HS-27A (cell line): ENCODE results near the gene PAPSS2.

Source experiments
- DNase-seq: peaks from one replicate; pipeline ENCODE4 v3.0.0-alpha.2; 2012; ENCODE audit warnings: low read depth, missing footprints

Gene PAPSS2

GRCh38 chr10:87671139-87671815 is 11.6 kb downstream of the PAPSS2 start:
- DNase-seq: no peak

GRCh38 chr10:87672551-87672950 is 12.9 kb downstream of the PAPSS2 start:
- DNase-seq: no peak

GRCh38 chr10:87674943-87675342 is 15.3 kb downstream of the PAPSS2 start:
- no peak for DNase-seq

- DNase-seq: no peak
These were observed 16.0 kb downstream of the PAPSS2 start for GRCh38 chr10:87675396-87676376.

DNA sequence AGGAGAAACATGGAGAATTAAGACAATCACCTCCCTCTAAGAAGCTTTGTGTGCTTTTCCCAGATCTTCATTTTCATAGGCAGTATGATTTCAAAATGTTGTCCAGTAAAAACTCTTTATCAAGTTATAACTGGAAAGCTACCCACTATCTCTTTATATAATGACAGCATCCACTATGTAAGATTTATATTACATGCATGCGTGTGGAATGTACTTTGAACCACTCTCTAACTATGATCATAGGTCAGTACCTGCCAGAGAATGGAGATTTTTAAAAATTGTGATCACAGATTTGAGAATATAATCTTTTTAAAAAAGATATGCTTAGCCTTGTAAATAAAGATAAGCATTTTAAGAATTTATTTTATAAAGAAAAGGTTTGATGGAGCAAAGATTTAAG is 17.9 kb downstream of the PAPSS2 start:
- DNase-seq: no peak

DNA sequence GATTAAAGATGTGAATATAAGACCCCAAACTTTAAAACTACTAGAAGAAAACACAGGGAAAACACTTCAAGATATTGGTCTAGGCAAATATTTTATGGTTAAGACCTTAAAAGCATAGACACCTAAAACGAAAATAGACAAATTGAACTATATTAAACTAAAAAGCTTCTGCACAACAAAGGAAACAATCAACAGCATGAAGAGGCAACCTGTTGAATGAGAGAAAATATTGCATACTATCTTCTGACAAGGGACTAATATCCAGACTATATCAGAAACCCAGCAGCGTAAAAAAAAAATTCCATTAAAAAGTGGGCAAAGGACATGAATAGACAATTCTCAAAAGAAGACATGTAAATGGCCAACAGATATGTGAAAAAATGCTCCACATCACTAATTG is 18.6 kb downstream of the PAPSS2 start:
- DNase-seq: no peak

- DNase-seq: no peak
These were observed 23.7 kb downstream of the PAPSS2 start for GRCh38 chr10:87683356-87683755.

- no peak for DNase-seq
These were observed 24.4 kb downstream of the PAPSS2 start for GRCh38 chr10:87684001-87684638.

- DNase-seq: no peak
These were observed 26.3 kb downstream of the PAPSS2 start for GRCh38 chr10:87685832-87686574.

DNA sequence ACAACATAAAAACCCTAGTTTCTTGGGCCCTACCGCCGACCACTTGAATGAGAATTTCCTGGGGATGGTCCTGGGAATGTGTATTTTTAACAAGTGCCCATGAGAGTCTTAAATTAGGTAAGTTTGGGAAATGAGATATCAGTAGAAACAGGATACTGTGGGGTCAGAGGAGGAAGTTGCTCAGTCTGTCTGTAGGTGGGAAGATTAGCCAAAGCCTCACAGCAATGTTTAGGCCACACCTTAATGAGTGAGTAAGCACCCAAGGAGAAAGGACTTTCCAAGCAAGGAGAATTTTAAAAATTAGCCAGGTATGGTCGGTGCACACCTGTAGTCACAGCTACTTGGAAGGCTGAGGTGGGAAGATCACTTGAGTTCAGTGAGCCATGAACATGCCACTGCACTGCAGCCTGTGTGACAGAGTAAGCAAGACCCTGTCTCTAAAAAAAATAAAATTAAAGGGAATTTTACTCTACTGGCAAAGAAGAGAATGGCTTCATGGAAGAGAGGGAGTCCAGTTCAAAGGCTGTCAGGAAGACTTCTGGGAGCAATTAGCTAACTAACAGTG is 31.9 kb downstream of the PAPSS2 start:
- DNase-seq: no peak

DNA sequence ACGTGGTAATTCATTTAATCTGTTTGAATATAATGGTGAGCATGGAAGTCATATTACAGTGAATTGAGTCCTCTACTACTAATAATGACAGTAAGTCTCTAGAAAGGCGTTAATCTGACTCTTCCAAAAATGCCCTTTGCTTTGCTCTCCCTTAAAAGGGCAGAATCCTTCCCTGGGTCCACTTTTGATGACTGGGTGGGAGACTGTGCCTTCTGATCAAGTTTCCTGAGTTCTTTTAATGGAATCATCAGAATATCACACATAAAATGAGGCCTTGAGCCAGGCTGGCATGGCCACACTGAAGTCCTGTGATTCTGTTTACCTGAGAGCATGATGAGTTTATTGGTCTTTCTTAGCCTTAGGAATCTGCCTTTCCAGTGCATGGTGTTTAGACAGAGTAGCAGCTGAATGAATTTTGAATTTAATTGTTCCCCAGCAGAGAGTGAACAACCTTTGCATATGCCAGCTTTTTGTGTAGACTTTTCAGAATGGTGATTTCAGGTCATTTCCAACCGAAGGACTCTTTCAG is 33.3 kb downstream of the PAPSS2 start:
- DNase-seq: no peak

- no peak for DNase-seq
These were observed 34.5 kb downstream of the PAPSS2 start for GRCh38 chr10:87694011-87694794.

DNA sequence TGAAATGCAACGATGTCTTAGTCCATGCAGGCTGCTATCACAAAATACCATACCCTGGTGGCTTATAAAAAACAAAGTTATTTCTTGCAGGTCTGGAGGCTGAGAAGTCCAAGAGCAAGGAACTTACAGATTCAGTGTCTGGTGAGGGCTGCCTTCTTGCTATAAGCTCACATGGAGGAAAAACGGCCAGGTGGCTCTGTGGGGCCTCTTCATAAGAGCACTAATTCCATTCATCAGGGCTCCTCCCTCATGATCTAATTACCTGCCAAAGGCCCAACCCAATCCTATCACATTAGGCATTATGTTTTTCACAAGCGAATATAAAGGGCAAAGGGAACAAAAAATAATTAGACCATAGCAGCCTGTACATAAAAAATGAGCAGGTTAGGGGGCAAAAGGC is 35.4 kb downstream of the PAPSS2 start:
- DNase-seq: no peak

DNA sequence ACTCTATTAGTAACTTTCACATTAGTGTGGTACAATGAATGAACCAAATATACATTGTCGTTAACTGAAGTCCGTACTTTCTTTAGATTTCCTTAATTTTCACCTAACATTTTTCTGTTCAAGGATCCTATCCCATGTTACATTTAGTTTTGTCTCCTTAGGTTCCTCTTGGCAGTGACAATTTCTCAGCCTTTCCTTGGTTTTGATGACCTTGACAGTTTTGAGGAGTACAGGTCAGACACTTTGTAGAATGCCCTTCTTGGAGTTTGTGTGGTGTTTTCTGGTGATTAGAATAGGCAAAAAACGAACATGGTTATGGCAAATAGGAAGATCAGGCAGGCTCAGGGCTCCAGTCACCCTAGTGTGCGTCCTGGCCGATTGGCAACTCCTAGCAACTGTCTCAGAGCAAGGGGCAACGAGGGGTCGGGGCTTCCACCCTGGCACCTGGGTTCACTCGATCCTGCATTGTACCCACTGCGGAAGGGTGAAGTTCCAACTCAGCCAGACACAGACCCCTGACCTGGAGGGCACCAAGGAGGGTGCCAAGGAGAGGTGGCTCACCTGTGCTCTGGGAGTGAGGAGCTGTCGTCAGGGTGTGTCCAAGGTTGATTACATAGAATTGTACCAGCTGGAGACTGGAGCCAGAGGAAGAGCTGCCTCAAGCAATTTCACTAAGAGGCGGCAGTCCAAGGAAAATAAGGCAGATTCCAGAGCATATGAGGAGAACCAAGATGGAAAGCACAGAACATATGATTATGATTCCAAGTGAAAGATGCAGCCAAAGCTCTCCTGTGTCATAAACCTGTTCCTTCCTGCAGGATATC is 37.5 kb downstream of the PAPSS2 start:
- DNase-seq: no peak

GRCh38 chr10:87700031-87700796 is 40.5 kb downstream of the PAPSS2 start:
- no peak for DNase-seq

GRCh38 chr10:87702260-87702972 is 42.7 kb downstream of the PAPSS2 start:
- no peak for DNase-seq

- no peak for DNase-seq
These were observed 43.3 kb downstream of the PAPSS2 start for GRCh38 chr10:87702973-87703294.

GRCh38 chr10:87703771-87704170 is 44.1 kb downstream of the PAPSS2 start:
- DNase-seq: no peak
